Panc1 (cell line): ENCODE data around the gene THADA. TPM values are rescaled to one million over a fixed set of nuclear protein-coding genes. Genes with fewer than 3 reads are reported as not detected.

Experiments
- ATAC-seq: fragments of 200-7000 bp; cut with Tn5 transposase; 2 replicates; pipeline ENCODE4 v1.9.1; 2020; ENCODE audit warnings: mild to moderate bottlenecking, moderate library complexity
- BruUV-seq: library from RNA; stranded (reverse); fragments of 400-500 nt; replicated peaks from 2 replicates; lab custom pipeline; 2021; lab: Mats Ljungman, UMichigan
- CTCF ChIA-PET: fragments of 300-600 bp; sonication (Branson Sonifier 250); formaldehyde crosslinking; loops from one replicate; lab custom pipeline; 2022; ENCODE audit warnings: antibody characterized with exemption; lab: Charles Lee
- POLR2A ChIA-PET: fragments of 300-600 bp; sonication (Branson Sonifier 250); formaldehyde crosslinking; loops from one replicate; lab custom pipeline; 2022; ENCODE audit warnings: antibody characterized with exemption; lab: Charles Lee
- DNase-seq: peaks from one replicate; pipeline ENCODE4 v3.0.0-alpha.2; 2010; ENCODE audit warnings: low read depth, low spot score
- H3K27ac ChIP-seq: 2 replicates; pipeline ENCODE4 v1.5.1; 2011; ENCODE audit warnings: mild to moderate bottlenecking, low read length, inconsistent platforms
- H3K27me3 ChIP-seq: fragments of 200-500 bp; sonication (Bioruptor generic); 2 replicates; pipeline ENCODE4 v1.6.0; 2014; ENCODE audit warnings: low read length, inconsistent platforms; ENCODE audit not compliant: control insufficient read depth, insufficient read depth
- H3K36me3 ChIP-seq: fragments of 200-500 bp; sonication (Bioruptor generic); 2 replicates; pipeline ENCODE4 v1.5.1; 2014; ENCODE audit warnings: inconsistent platforms, mild to moderate bottlenecking, low read length, moderate library complexity; ENCODE audit not compliant: control insufficient read depth, insufficient read depth
- H3K4me1 ChIP-seq: 2 replicates; pipeline ENCODE4 v1.5.1; 2011; ENCODE audit warnings: inconsistent platforms, mild to moderate bottlenecking, low read length, moderate library complexity; ENCODE audit not compliant: control insufficient read depth, insufficient read depth
- H3K4me3 ChIP-seq, 2 experiments: 2 replicates each; pipeline ENCODE4 v1.5.1; 2011 to 2012; ENCODE audit warnings: low read depth in 2 of 2, low read length in 2 of 2, mild to moderate bottlenecking in 2 of 2, inconsistent platforms in 1 of 2, moderate library complexity in 1 of 2
- H3K9me3 ChIP-seq: fragments of 200-500 bp; sonication (Bioruptor generic); 2 replicates; pipeline ENCODE4 v1.5.1; 2014; ENCODE audit warnings: low read depth, mild to moderate bottlenecking, inconsistent platforms, low read length, moderate library complexity; ENCODE audit not compliant: control insufficient read depth, insufficient read depth
- POLR2AphosphoS5 ChIP-seq: IDR thresholded peaks from 2 replicates; pipeline ENCODE4 v1.6.1; 2012; ENCODE audit warnings: mild to moderate bottlenecking, low read depth, low read length, moderate library complexity
- SIN3A ChIP-seq: IDR thresholded peaks from 2 replicates; pipeline ENCODE4 v1.6.1; 2012; ENCODE audit warnings: low read depth, mild to moderate bottlenecking, low read length, moderate library complexity, borderline replicate concordance; ENCODE audit not compliant: insufficient read depth
- TCF7L2 ChIP-seq: IDR thresholded peaks from 2 replicates; pipeline ENCODE4 v1.6.1; 2011; ENCODE audit warnings: mild to moderate bottlenecking, low read depth, low read length, inconsistent platforms
- in situ Hi-C: cut with HindIII; loops from 2 replicates; pipeline ENCODE4 v1.10.0; 2016; ENCODE audit warnings: low sequenced_read_pairs, low pct_unique_long_range_greater_than_20kb
- intact Hi-C: fragments of 100-400 bp; cut with micrococcal nuclease; formaldehyde crosslinking; loops from one replicate; pipeline ENCODE4 v1.10.0; 2022; ENCODE audit not compliant: unreplicated experiment
- total RNA-seq: library from RNA; stranded (reverse); gene quantifications from one replicate; pipeline ENCODE4 v1.2.1, GENCODE V29; 2021; ENCODE audit not compliant: unreplicated experiment
- TF ChIP-seq, protein P1 (sequence below), 2 experiments: IDR thresholded peaks; 2 replicates each; pipeline ENCODE4 v1.6.1; 2011 to 2012; ENCODE audit warnings: low read depth in 2 of 2, control low read depth in 1 of 2, low read length in 1 of 2, mild to moderate bottlenecking in 1 of 2, moderate library complexity in 1 of 2; ENCODE audit not compliant: insufficient read depth in 1 of 2
- TF ChIP-seq, protein P2 (sequence below): fragments of 450-650 bp; IDR thresholded peaks from 2 replicates; pipeline ENCODE4 v1.5.1; 2017; ENCODE audit warnings: mild to moderate bottlenecking

The THADA gene
- total RNA-seq, 1 experiment from 2014 or later = 37.2 TPM

DNA sequence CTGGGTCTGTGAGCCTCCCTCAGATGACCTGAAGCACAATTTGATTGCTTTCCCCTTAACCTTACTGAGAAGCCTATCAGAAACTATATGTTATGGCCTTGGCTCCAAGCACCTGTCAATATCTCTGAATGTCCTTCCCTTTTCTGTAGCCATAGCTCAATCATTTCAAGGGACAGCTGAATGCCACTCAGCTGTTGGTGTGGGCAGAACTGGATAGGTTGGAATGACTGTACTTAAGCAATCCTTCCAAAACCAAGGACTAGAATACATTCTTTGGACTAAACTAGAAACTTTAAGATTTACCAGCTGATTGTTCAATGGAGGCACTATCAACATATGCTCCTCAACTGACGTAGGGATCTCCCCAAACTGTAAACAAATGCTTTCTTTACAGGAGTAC is 159.4 kb downstream of the THADA start:
- no peak overlapping the region for H3K27ac ChIP-seq
- ChIA-PET CTCF (no interaction called here), POLR2A (no interaction called here)
- no peak overlapping the region for H3K4me3 ChIP-seq
- TF ChIP-seq POLR2AphosphoS5 (no peak), TCF7L2 (no peak)
- TF ChIP-seq, protein P1, sequence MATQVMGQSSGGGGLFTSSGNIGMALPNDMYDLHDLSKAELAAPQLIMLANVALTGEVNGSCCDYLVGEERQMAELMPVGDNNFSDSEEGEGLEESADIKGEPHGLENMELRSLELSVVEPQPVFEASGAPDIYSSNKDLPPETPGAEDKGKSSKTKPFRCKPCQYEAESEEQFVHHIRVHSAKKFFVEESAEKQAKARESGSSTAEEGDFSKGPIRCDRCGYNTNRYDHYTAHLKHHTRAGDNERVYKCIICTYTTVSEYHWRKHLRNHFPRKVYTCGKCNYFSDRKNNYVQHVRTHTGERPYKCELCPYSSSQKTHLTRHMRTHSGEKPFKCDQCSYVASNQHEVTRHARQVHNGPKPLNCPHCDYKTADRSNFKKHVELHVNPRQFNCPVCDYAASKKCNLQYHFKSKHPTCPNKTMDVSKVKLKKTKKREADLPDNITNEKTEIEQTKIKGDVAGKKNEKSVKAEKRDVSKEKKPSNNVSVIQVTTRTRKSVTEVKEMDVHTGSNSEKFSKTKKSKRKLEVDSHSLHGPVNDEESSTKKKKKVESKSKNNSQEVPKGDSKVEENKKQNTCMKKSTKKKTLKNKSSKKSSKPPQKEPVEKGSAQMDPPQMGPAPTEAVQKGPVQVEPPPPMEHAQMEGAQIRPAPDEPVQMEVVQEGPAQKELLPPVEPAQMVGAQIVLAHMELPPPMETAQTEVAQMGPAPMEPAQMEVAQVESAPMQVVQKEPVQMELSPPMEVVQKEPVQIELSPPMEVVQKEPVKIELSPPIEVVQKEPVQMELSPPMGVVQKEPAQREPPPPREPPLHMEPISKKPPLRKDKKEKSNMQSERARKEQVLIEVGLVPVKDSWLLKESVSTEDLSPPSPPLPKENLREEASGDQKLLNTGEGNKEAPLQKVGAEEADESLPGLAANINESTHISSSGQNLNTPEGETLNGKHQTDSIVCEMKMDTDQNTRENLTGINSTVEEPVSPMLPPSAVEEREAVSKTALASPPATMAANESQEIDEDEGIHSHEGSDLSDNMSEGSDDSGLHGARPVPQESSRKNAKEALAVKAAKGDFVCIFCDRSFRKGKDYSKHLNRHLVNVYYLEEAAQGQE (IDR thresholded peaks at IDR 0.05; ENCODE audit: insufficient read depth in 1 of 2, low read depth in 2 of 2, low read length in 1 of 2) = no peak
- H3K27me3 ChIP-seq = no peaks in the 10 kb centered on the region
- DNase-seq (no peak), ATAC-seq (no peak)
- no peaks in the 10 kb centered on the region for H3K36me3 ChIP-seq
- in situ Hi-C loops (no loop called here), intact Hi-C loops (no loop called here)
- no peaks in the 10 kb centered on the region for H3K9me3 ChIP-seq
- peaks cover 5% of the 10 kb centered on the region; the same call in 1 of the 2 replicates for H3K4me1 ChIP-seq
- no TSS peak for BruUV-seq

DNA sequence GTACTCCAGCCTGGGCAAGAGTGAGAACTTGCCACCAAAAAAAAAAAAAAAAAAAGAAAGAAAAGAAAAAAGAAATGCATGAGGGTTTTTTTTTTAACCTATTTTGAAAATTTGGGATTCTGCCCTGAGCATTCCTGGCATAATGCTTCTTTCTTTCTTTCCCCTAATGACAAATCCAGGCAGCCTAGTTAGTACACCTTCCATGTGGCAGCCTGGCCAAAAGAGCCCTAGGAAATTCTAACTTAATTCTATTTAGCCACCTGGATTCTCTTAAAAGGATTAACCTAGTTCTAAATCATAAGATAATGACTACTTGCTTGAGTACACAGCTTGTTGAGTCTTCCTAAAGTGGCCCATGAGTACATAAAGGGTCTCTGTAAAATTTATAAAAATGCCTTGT is 160.1 kb downstream of the THADA start:
- DNase-seq = no peak
- ATAC-seq = no peak
- intact Hi-C loops (no loop called here), in situ Hi-C loops (no loop called here)
- Histone ChIP-seq H3K36me3 (no peaks in the 10 kb centered on the region), H3K27me3 (no peaks in the 10 kb centered on the region), H3K4me3 (no peak overlapping the region), H3K9me3 (no peaks in the 10 kb centered on the region), H3K27ac (no peak overlapping the region), H3K4me1 (peaks cover 6% of the 10 kb centered on the region; the same call in 1 of the 2 replicates)
- no TSS peak for BruUV-seq
- ChIA-PET CTCF (no interaction called here), POLR2A (no interaction called here)
- no peak for TF ChIP-seq TCF7L2
- TF ChIP-seq, protein P1 (IDR thresholded peaks at IDR 0.05; ENCODE audit: insufficient read depth in 1 of 2, low read depth in 2 of 2, low read length in 1 of 2) = no peak
- no peak for TF ChIP-seq POLR2AphosphoS5
- TF ChIP-seq, protein P2, sequence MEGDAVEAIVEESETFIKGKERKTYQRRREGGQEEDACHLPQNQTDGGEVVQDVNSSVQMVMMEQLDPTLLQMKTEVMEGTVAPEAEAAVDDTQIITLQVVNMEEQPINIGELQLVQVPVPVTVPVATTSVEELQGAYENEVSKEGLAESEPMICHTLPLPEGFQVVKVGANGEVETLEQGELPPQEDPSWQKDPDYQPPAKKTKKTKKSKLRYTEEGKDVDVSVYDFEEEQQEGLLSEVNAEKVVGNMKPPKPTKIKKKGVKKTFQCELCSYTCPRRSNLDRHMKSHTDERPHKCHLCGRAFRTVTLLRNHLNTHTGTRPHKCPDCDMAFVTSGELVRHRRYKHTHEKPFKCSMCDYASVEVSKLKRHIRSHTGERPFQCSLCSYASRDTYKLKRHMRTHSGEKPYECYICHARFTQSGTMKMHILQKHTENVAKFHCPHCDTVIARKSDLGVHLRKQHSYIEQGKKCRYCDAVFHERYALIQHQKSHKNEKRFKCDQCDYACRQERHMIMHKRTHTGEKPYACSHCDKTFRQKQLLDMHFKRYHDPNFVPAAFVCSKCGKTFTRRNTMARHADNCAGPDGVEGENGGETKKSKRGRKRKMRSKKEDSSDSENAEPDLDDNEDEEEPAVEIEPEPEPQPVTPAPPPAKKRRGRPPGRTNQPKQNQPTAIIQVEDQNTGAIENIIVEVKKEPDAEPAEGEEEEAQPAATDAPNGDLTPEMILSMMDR = no peak
- TF ChIP-seq SIN3A = no peak
